ENCODE measurements around the gene UMAD1. TPM values are rescaled to one million over a fixed set of nuclear protein-coding genes. Genes with fewer than 3 reads are reported as not detected.

The UMAD1 gene
- total and polyA plus RNA-seq, 8 donors: 12.7 to 20.2 (median 15.0) TPM

DNA sequence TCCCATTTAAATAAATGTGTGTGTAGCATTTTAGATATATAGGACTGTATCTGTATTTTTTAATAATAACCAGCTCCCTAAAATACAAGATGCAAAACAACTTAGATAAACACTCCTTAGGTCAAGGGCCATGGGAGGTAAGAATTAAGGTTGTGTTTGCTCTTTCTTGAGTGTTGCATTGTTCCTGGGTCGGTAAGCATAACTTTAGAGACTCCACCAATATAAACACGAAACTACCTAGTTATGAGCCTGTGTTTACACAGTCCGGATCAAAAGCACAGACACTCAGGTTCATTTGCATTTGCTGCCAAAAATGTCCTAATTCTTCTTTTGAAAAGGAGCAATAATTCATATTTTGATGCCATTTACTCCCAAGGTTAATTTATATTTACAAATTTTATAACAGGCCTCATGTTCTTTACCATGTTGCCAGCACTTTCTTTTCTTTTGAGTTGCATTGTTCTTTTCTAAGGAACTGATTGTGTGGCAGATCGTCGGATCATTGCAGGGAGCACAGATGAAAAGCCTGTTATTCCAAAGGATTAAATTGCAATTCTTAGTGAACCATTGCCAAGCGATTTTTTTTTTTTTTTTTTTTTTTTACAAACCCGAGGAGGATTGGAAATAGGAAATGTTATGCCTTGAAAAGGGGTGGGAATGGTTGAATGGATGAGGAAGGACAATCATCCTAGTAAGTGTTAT is 282.3 kb downstream of the UMAD1 start:
- peak overlapping the region in 1 of 2 donors; percentile 10 for H3K27ac ChIP-seq

DNA sequence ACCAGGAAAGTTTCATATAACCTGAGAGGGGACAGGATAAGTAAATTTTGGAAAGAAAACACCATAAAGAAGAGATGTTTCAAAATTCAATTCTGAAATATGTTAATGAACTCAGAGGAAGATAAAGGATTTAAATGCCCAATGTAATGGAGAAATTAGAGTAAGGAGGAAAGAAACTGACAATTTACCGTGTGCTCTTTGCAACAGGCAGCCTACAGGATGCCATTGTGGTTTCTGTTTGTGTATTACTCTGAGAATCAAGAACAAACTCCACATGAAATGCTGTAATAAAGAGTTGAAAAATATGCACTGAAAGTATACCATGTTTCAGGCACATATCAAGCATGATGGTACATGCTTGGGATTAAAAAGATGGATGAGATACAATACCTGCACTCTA is 283.3 kb downstream of the UMAD1 start:
- intact Hi-C loops (cut with DNase I): no loop called here
- no peaks in the 10 kb centered on the region for H3K9me3 ChIP-seq
- H3K4me1 ChIP-seq: no peaks in the 10 kb centered on the region
- ATAC-seq (no peak), DNase-seq (no peak)
- no peak overlapping the region for H3K4me3 ChIP-seq
- H3K36me3 ChIP-seq: no peaks in the 10 kb centered on the region
- no peaks in the 10 kb centered on the region for H3K27me3 ChIP-seq
- TF ChIP-seq, protein P1, sequence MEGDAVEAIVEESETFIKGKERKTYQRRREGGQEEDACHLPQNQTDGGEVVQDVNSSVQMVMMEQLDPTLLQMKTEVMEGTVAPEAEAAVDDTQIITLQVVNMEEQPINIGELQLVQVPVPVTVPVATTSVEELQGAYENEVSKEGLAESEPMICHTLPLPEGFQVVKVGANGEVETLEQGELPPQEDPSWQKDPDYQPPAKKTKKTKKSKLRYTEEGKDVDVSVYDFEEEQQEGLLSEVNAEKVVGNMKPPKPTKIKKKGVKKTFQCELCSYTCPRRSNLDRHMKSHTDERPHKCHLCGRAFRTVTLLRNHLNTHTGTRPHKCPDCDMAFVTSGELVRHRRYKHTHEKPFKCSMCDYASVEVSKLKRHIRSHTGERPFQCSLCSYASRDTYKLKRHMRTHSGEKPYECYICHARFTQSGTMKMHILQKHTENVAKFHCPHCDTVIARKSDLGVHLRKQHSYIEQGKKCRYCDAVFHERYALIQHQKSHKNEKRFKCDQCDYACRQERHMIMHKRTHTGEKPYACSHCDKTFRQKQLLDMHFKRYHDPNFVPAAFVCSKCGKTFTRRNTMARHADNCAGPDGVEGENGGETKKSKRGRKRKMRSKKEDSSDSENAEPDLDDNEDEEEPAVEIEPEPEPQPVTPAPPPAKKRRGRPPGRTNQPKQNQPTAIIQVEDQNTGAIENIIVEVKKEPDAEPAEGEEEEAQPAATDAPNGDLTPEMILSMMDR (IDR thresholded peaks at IDR 0.05): no peak
- no peak overlapping the region for H3K27ac ChIP-seq

More for the DNA sequence above, 282.3 kb downstream of the UMAD1 start:
- DNase-seq (no peak), ATAC-seq (peak; percentile 88)
- intact Hi-C loops (cut with DNase I): no loop called here
- no peaks in the 10 kb centered on the region for H3K9me3 ChIP-seq
- TF ChIP-seq, protein P1 (IDR thresholded peaks at IDR 0.05): no peak
- H3K36me3 ChIP-seq: no peaks in the 10 kb centered on the region
- no peaks in the 10 kb centered on the region for H3K4me1 ChIP-seq
- H3K4me3 ChIP-seq: no peak overlapping the region
- H3K27me3 ChIP-seq: no peaks in the 10 kb centered on the region

DNA sequence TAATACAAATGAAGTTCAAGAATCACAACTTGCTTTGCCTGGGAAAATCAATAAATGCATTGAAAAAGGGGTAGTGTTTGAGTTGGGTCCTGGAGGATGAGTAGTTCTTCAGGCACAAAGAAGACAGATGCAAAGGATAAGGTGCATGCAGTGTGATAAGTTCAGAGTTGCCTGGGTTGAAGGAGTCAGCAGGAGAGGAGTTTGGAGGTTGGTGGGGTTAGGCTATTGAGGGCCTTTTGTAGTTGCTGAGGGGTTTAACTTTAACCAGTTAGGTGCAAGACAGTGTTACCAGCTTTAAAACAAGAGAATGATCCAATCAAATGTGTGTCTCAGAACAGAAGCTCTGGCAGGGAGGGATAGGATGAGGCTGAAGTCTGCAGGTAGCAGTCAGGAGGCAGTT is 283.8 kb downstream of the UMAD1 start:
- TF ChIP-seq, protein P1 (IDR thresholded peaks at IDR 0.05): no peak
- ATAC-seq: no peak
- Histone ChIP-seq H3K36me3 (no peaks in the 10 kb centered on the region), H3K27me3 (no peaks in the 10 kb centered on the region), H3K4me3 (no peak overlapping the region), H3K9me3 (no peaks in the 10 kb centered on the region), H3K4me1 (no peaks in the 10 kb centered on the region), H3K27ac (no peak overlapping the region)
- DNase-seq: no peak
- intact Hi-C loops (cut with DNase I): no loop called here

Other genes with a start within 250 kb of the UMAD1 start
- 1 to 10 TPM in 1 of 2 donors, under 1 TPM in 1; 0.73 to 2.3 TPM for gene COL28A1, start 104.9 kb upstream of the UMAD1 start, total RNA-seq
- gene COL28A1, start 104.9 kb upstream of the UMAD1 start, polyA plus RNA-seq (ENCODE audit: insufficient read length in 6 of 6): 1 to 10 TPM; 1.2 to 2.8 (median 2.1) TPM
- gene MIOS, start 73.9 kb upstream of the UMAD1 start, total RNA-seq: 10 to 100 TPM; 25.3 to 31.2 TPM
- gene MIOS, start 73.9 kb upstream of the UMAD1 start, polyA plus RNA-seq (ENCODE audit: insufficient read length in 6 of 6): 10 to 100 TPM; 32.4 to 40.1 (median 36.9) TPM
- gene RPA3, start 77.9 kb downstream of the UMAD1 start, total RNA-seq: 10 to 100 TPM; 28.5 to 32.3 TPM
- gene RPA3, start 77.9 kb downstream of the UMAD1 start, polyA plus RNA-seq (ENCODE audit: insufficient read length in 6 of 6): 10 to 100 TPM; 39.9 to 49.2 (median 45.1) TPM